GM19468 (cell line): ENCODE results near the gene CCDC6.
"Not testable (repeated sequence)": the region's sequence is repeated elsewhere in the genome, so short reads cannot be mapped to it uniquely, and the experiment has no call there.

Experiments
- ATAC-seq: cut with Tn5 transposase; IDR thresholded peaks from one replicate; pipeline ENCODE4 v1.9.1; 2021; ENCODE audit warnings: mild to moderate bottlenecking, moderate library complexity, moderate number of reproducible peaks; ENCODE audit not compliant: unreplicated experiment; ENCODE audit errors: extremely low read depth

The CCDC6 gene

DNA sequence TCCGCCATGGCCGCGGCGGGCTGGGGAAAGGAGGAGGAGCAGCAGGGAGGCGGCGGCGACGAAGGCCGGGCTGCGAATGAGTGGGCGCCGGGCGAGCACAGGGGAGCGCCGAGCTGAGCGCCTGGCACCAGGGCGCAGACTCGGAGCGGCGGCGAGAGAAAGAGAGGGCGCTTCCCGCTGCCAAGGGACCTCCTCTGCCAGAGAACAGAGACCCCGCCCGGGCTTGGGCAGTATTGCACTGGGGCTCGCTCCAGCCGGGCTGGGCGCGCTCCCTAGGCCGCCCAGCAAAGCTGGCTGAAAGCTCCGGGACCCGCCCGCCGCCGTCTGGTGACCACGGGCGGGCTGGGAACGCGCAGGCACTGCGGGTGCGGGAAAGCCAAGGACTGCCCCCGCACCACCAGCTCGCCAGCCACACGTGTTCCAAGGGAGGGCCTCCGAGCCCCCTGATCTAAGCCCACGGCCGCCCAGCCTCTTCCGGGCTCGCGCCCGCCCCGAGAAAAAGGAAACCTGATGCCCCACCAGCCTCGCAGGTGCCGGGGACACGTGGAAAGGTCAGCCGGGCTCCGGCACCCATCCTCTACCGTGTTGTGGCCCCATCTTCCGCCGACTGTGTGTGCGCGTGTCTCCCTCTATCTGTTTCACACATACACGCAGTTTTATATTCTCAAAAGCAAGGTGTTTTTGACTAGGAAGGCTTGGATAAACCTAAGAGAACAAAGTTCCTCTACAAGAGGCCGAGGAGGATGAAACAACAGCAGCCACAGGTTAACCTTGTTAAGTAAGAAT lies at the start of gene CCDC6:
CCDC6 (minus strand) TSS at position 140 of the 786 bp plus-strand sequence; CDS start at position 8, 132 bp downstream.
- peak; percentile 65 for ATAC-seq

GRCh38 chr10:59954296-59954695 lies 47.9 kb upstream of the CCDC6 start:
- no peak for ATAC-seq

- ATAC-seq: not testable (repeated sequence)
Observed at GRCh38 chr10:59953711-59954110, 47.4 kb upstream of the CCDC6 start.

- no peak for ATAC-seq
Observed at GRCh38 chr10:59950105-59950504, 43.7 kb upstream of the CCDC6 start.

DNA sequence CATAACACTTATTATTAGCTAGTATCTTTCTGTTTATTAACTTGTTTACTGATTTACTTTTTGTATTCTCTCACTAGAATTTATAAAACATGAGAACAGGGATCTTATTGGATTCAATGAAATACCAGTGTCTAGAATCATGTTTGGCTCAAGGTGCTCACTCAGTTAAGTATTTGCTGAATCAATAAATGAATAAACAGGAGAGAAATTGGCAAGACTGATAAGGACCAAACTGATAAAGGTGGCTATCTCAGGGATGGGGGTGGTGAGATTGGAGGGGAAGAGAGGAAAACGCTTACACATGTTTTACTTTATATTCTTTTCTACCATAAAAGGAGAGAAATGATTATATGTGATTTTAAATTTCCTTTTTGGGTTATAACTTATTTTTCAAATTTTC lies 43.3 kb upstream of the CCDC6 start:
- ATAC-seq: no peak

DNA sequence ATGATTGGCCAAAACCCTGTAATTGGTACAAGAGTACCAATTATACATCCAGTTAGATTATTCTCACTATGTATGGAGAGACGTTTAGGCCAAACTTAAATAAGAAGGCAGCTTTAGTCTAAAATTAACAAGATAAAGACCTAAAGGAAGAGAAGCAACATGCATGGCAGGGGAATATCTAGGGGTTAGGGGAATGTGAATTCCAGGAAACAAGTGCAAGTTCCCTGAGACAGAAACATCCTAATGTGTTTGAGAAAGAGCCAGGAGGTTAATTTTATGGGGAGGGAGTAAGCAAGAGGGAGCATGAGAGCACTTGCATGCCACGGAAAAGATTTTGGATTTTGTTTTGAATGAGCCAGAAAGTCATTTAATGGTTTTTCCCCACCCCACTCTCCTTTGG lies 39.6 kb upstream of the CCDC6 start:
- no peak for ATAC-seq

DNA sequence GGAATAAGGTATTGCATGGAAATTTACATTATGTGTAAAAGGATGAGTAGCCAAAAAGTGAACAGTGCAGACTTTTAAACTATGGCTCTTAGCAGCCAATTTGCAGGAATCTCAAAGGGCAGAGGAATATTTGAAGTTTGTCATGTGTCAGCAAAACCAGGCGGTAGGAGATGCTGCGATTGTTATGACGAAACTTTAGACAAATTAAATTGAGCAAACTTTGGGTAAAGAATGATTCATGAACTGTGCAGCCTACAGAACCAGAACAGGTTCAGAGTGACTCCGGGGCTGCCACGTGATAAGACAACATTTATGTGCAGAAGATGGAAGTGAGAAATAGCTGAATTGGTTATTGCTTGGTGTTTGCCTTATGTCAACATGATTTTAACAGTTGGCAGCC lies 39.2 kb upstream of the CCDC6 start:
- no peak for ATAC-seq

DNA sequence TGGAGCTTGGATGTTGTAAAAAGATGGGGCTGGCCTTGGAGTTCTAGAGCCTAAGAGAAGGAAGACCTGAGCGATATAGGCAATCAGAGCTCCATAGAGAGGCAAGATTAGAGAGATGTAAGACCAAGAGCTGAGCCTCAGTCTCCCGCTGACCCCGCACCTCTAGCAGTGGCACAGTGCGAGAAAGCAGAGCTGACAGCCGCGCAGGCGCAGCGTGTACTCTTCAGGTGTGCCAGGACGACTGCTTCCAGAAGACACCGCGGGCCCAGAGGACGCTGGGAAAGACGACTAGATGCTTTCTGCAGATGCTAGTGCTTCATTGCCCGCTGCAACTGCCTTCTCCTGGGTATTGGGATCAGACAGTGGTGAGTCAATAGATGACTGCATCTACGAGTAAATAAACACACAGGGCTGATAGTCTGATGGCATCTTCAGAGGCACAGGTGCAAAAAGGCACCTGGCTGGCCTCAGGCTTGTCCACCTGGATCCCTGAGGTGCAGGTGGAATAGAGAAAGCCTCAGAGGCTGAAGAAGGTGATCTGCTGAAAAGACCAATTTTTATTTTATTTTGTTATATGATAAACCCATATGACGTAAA lies 38.1 kb upstream of the CCDC6 start:
- no peak for ATAC-seq

DNA sequence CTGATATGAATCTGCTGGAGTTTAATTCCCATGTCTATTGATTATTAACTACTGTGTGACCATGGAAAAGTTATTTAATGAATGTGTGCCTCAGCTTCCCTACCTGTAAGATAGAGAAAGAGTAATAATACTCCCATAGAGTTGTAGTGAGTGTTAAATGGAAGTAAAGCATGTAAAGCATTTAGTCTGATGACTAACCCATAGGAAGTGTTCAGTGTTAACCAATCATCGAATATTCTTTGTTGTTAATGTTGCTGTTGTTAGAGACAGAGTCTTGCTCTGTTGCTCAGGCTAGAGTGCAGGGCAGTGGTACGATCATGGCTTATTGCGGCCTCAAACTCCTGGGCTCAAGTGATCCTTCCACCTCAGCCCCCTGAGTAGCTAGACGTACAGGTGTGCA lies 36.2 kb upstream of the CCDC6 start:
- no peak for ATAC-seq

- ATAC-seq: no peak
Observed at GRCh38 chr10:59937720-59938119, 31.4 kb upstream of the CCDC6 start.

DNA sequence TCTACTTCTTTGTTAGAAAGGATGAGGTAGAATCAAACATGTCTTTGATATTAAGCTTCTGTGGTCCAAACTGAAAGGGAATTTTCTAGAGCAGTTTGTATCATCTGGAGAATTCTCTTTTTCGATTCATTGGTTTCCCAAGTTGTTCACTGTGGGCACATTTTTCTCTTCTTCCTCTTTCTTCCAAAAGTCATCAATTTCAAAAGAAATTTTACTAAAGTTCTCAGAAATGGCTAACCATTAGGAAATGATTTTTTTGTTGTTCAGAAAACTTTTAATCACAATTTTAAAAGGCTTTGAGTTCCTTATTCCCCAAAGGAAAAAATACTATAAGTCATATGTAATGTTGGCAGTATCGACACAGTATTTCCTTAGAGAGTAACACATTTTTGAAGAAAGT lies 28.3 kb upstream of the CCDC6 start:
- ATAC-seq: no peak

DNA sequence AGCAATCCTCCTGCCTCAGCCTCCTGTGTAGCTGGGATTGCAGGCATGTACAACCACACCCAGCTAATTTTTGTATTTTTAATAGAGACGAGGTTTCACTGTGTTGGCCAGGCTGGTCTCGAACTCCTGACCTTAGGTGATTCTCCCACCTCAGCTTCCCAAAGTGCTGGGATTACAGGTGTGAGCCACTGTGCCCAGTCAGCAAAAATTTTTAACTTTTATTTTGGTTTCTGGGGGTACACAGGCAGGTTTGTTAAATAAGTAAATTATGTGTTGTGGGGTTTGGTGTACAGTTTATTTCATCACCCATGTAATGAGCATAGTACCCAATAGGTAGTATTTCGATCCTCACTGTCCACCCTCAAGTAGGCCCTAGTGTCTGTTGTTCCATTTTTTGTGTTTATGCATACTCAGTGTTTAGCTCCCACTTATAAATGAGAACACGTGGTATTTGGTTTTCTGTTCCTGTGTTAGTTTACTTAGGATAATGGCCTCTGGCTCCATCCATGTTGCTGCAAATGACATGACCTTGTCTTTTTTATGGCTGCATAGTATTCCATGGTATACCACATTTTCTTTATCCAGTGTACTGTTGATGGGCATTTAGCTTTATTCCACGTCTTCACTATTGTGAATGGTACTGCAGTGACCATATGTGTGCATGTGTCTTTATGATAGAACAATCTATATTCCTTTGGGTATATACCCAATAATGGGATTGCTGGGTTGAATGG lies 24.6 kb upstream of the CCDC6 start:
- ATAC-seq: not testable (repeated sequence)

- ATAC-seq: no peak
Observed at GRCh38 chr10:59926086-59926485, 19.7 kb upstream of the CCDC6 start.

- ATAC-seq: no peak
Observed at GRCh38 chr10:59922907-59923306, 16.6 kb upstream of the CCDC6 start.

DNA sequence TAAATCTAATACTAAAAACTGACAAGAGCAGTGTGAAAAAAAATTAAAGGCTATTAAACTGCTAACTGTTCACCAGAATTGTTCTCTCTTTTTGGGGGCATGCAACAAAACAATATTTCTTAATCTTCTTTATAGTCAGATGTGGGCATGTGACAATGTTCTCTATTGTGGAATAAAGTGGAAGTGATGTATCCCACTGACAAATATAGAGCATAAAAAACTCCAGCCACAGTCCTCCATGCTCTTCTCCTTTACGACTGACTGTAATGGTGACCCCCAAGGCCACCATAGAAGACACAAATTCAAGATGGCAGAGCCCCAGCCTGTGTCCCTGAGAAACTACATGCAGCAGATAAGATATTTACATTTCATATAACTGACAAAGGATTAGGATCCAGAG lies 11.6 kb upstream of the CCDC6 start:
- no peak for ATAC-seq

DNA sequence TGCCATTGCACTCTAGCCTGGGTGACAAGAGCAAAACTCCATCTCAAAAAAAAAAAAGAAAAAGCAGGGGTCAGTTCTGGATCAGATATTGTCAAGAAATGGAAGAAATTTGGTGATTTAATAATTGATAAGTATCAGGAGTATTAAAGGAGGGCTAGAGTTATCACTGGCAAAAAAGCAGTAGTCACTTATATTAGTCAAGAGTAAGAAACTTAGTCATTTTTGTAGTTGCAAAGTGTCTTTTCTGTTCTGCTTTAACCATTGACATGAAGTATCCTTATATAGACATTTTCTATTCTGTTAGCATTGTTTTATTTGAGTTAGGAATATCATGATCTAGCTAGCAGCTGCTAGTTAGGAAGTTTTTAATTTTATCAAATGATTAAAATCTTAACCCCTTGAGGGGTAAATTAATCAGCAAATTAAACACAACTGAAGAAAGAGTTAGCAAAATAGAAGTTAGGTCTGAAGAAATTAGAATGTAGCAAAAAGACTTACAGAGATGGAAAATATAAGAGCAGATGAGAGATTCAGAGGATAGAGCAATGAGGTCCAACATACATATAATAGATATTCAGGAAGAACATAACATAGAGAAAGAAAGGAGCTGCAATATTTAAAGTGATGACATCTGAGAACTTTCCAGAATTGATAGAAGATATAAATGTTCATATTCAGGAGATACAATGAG lies 7.3 kb upstream of the CCDC6 start:
- no peak for ATAC-seq

GRCh38 chr10:59910867-59911266 lies 4.5 kb upstream of the CCDC6 start:
- no peak for ATAC-seq

DNA sequence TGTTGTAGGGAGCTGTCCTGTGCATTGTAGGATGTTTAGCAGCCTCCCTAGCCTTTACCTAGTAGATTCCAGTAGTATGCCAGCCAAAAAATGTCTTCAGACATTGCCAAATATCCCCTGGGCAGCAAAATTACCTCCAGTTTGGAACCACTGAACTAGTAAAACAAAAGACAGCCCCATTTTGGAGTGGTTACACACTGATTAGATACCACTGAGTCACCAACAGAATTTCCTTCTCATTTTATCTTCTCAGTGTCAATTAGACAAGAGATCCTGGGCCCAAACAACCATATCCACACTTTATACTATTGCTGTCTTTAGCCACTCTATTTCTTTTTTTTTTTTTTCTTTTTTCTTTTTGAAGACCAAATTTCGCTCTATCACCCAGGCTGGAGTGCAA lies 3.5 kb upstream of the CCDC6 start:
- ATAC-seq: no peak

- ATAC-seq: no peak
Observed at GRCh38 chr10:59908808-59909143, 2.4 kb upstream of the CCDC6 start.

GRCh38 chr10:59907918-59908807 lies 1.8 kb upstream of the CCDC6 start:
- ATAC-seq: no peak
